A549 (cell line): ENCODE data around the gene AOAH.

ENCODE experiments used
- EP300 ChIP-seq, 2 experiments: fragments of >200 bp; sonication (Bioruptor Twin); formaldehyde crosslinking; IDR thresholded peaks; 2 replicates in 1 of 2; 3 replicates in 1 of 2; pipeline ENCODE4 v1.6.1; 2016 to 2017
- MAZ ChIP-seq: fragments of 150-350 bp; IDR thresholded peaks from 2 replicates; pipeline ENCODE4 v1.6.1; 2014; ENCODE audit warnings: antibody characterized with exemption, low read depth, low read length, borderline replicate concordance
- MYC ChIP-seq: IDR thresholded peaks from 2 replicates; pipeline ENCODE4 v1.6.1; 2012; ENCODE audit warnings: mild to moderate bottlenecking, inconsistent platforms, low read length, improper control_type of control experiment, borderline replicate concordance
- PHF8 ChIP-seq: fragments of 200-600 bp; sonication (generic); IDR thresholded peaks from 2 replicates; pipeline ENCODE4 v1.6.1; 2016; ENCODE audit warnings: low read depth, mild to moderate bottlenecking, antibody characterized with exemption, moderate library complexity, borderline replicate concordance
- POLR2A ChIP-seq: IDR thresholded peaks from 2 replicates; pipeline ENCODE4 v1.6.1; 2012; ENCODE audit warnings: mild to moderate bottlenecking, low read length
- RAD21 ChIP-seq, 2 experiments: fragments of >200 bp in 1 of 2; sonication (Bioruptor Twin) in 1 of 2; formaldehyde crosslinking in 1 of 2; IDR thresholded peaks in 1 of 2; conservative IDR thresholded peaks in 1 of 2; 2 replicates in 1 of 2; 3 replicates in 1 of 2; pipeline ENCODE4 v1.6.1; 2012 to 2018; ENCODE audit warnings: inconsistent platforms in 1 of 2
- TF ChIP-seq, protein P1 (sequence below): fragments of >200 bp; sonication (Bioruptor Twin); formaldehyde crosslinking; IDR thresholded peaks from 3 replicates; pipeline ENCODE4 v1.5.1; 2016

DNA sequence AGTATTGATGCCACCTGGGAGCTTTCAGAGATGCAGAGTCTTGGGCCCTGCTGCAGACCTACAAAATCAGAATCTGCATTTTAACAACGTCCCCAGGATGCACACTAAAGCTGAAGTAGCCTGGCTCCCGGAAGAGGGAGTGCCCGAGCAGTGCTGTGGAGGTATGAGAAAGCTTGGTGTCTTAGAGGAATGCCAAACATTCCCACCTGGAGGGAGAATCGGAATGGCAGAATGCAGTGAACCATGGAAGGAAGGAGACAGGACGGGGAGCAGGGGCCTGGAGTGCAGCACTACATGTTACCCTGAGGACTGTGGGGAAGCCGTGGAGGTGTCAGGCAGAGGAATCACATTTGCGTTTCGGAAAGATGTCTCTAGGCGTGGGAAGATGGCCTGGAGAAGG, 90.9 kb downstream of the AOAH start:
- TF ChIP-seq, protein P1, sequence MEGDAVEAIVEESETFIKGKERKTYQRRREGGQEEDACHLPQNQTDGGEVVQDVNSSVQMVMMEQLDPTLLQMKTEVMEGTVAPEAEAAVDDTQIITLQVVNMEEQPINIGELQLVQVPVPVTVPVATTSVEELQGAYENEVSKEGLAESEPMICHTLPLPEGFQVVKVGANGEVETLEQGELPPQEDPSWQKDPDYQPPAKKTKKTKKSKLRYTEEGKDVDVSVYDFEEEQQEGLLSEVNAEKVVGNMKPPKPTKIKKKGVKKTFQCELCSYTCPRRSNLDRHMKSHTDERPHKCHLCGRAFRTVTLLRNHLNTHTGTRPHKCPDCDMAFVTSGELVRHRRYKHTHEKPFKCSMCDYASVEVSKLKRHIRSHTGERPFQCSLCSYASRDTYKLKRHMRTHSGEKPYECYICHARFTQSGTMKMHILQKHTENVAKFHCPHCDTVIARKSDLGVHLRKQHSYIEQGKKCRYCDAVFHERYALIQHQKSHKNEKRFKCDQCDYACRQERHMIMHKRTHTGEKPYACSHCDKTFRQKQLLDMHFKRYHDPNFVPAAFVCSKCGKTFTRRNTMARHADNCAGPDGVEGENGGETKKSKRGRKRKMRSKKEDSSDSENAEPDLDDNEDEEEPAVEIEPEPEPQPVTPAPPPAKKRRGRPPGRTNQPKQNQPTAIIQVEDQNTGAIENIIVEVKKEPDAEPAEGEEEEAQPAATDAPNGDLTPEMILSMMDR: no peak
- TF ChIP-seq POLR2A (no peak), EP300 (IDR thresholded peaks at IDR 0.05) (no peak), MAZ (no peak), MYC (no peak), PHF8 (no peak), RAD21 (conservative IDR thresholded peaks at IDR 0.05 in 1 of 2, IDR thresholded peaks at IDR 0.05 in 1 of 2) (no peak)
